NB4 (cell line): Measurements from ENCODE around the gene WDR33.
A peak's percentile ranks its signal among the peaks of the same experiment; 100 is the strongest.

Experiments
- DNase-seq: peaks from one replicate; pipeline ENCODE4 v3.0.0; 2010; ENCODE audit warnings: low read depth
- H3K4me3 ChIP-seq: one replicate; pipeline ENCODE4 v1.5.1; 2011; ENCODE audit warnings: mild to moderate bottlenecking, low read depth, low read length, moderate library complexity
- MYC ChIP-seq: IDR thresholded peaks from 2 replicates; pipeline ENCODE4 v1.6.1; 2011; ENCODE audit warnings: low read depth, low read length
- POLR2A ChIP-seq: IDR thresholded peaks from 2 replicates; pipeline ENCODE4 v1.6.1; 2011; ENCODE audit warnings: mild to moderate bottlenecking; ENCODE audit not compliant: insufficient read length; ENCODE audit errors: extremely low read depth
- TF ChIP-seq, protein P1 (sequence below): IDR thresholded peaks from 2 replicates; pipeline ENCODE4 v1.6.1; 2011; ENCODE audit warnings: low read depth, low read length
- TF ChIP-seq, protein P2 (sequence below): IDR thresholded peaks from one replicate; pipeline ENCODE4 v1.5.1; 2012; ENCODE audit warnings: low read depth, low read length

The WDR33 gene

DNA sequence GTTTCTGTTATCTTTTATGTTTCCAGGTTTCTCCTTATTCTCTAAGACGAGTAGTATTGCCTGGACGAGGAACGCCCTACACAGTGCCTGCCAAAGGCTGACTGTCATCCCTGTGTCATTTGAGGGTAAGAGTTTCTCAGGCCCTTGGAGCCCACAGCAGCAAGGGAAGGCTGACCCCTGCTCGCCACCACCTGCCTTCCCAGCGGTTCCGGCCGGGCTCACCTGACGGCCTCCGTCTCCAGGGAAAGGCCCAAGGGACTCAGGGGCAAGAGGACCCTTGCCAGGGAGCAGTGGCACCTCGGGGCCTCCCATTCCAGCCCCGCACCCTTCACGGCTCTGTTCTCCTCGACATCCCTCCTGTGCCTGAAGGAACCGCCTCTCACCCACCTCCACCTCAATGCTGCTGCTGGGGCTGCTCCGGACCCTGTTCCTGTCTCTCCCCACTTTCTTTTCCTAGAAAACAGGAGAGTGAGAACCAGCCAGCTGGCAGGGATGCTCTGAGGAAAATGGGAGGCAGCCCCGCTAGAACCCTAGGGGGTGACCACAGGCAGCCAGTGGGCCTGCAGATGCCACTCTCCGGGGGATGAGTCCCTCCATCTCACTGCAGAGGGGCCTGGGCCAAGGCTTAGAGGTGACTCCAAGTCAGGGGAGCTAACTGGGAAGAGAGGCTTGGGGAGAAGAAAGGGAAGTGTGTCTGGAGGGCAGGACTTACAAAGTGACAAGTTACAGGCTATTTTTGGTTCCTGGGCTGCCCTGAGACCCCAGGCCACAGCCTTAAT lies 137.5 kb downstream of the WDR33 start:
- peak; percentile 19 for DNase-seq
- H3K4me3 ChIP-seq, result no peak overlapping the region
- TF ChIP-seq, protein P1, sequence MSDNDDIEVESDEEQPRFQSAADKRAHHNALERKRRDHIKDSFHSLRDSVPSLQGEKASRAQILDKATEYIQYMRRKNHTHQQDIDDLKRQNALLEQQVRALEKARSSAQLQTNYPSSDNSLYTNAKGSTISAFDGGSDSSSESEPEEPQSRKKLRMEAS, result no peak
- no peak for TF ChIP-seq MYC
- no peak for TF ChIP-seq POLR2A
- TF ChIP-seq, protein P2, sequence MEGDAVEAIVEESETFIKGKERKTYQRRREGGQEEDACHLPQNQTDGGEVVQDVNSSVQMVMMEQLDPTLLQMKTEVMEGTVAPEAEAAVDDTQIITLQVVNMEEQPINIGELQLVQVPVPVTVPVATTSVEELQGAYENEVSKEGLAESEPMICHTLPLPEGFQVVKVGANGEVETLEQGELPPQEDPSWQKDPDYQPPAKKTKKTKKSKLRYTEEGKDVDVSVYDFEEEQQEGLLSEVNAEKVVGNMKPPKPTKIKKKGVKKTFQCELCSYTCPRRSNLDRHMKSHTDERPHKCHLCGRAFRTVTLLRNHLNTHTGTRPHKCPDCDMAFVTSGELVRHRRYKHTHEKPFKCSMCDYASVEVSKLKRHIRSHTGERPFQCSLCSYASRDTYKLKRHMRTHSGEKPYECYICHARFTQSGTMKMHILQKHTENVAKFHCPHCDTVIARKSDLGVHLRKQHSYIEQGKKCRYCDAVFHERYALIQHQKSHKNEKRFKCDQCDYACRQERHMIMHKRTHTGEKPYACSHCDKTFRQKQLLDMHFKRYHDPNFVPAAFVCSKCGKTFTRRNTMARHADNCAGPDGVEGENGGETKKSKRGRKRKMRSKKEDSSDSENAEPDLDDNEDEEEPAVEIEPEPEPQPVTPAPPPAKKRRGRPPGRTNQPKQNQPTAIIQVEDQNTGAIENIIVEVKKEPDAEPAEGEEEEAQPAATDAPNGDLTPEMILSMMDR, result no peak

DNA sequence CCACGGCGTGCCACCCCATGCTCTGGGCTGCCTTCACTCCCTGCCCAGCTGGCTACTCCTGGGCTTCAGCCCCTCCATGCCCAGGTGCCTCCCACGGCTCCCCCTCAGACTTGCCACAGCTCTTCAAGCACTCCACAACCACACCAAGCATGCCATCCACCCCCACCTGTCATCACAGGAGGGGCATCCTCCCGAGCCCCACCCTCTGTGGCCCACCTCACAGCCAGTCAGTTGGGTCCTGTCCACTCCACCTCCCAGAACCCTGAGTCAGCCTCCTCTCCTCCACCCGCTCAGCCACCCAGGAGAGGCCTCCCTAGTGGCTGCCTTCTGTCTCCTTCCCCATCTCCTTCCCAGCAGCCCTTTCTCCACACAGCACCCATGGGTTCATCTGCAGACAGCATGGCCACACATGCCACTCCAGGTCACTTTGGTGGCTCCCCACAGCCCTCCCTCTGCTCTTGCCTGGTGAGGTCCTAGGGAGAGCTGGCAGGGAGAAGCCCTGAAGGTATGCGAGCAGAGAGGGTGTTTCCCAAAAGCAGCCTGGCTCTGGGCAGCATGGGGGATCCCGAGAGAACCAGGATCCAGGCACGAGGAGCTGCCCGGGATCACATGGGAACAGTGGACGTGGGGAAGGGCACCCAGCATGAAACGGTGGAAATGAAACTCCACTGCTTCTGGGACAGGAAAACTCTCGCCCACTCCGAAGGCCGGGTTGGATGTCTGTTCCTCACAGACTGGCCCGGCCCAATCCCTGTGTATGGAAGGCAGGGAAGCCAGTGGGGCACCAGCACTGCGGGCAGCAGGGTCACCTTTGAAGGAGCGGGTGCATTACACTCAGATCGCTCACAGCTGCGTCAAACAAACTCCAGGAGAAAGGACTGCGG lies 138.4 kb downstream of the WDR33 start:
- TF ChIP-seq, protein P1, result no peak
- no peak for TF ChIP-seq MYC
- TF ChIP-seq, protein P2, result no peak
- H3K4me3 ChIP-seq, result no peak overlapping the region
- DNase-seq, result no peak

DNA sequence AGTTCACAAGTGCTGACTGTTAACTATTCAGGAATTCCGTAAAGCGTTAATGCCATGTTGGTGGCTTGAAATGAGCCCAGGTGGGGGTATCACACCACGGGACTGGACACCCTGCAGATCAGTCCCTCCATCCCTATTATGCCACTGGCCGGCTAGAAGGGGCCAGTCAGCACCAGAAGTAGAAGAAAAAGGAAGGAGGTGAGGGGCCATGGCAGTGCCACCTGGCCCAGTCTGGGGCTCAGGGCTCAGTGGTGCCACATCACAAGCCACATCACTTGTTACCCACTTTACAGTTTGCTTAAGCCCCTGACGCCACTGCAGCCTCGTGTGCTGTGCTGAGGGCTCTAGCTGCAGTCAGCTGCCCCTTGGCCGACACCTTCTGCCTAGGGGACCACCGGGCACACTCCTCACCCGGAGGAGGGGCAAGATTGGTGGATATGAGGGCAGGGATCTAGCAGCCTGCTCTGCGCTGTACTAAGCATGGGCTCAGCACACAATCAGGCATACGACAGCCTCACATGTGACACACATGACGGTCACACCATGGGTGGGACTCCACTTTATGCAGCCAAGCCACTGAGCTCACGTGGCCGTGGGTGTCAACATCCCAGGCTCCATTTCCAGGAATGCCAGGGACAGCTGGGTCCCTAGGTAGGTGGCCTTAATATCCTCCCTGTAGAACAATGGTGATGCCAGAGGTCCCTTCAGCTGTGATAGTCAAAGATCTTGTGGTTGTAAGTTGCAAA lies 139.2 kb downstream of the WDR33 start:
- DNase-seq, result no peak
- no peak for TF ChIP-seq MYC
- TF ChIP-seq, protein P1, result no peak
- no peak overlapping the region for H3K4me3 ChIP-seq

DNA sequence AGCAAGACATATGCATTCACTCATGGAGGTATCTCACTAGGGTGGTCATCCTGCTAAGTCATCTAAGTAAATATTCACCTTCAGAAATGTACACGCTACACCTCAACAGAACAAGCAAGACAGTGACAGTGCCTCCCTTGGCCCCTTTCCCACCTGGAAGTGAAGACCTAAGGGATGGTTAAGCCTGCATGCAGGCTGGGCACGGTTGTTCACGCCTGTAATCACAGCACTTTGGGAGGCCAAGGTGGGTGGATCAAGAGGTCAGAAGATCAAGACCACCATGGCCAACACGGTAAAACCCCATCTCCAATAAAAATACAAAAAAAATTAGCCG lies 140.0 kb downstream of the WDR33 start:
- no peak overlapping the region for H3K4me3 ChIP-seq
- no peak for TF ChIP-seq MYC
- TF ChIP-seq, protein P2, result no peak
- TF ChIP-seq, protein P1, result no peak
- TF ChIP-seq POLR2A, result no peak
- DNase-seq, result no peak

DNA sequence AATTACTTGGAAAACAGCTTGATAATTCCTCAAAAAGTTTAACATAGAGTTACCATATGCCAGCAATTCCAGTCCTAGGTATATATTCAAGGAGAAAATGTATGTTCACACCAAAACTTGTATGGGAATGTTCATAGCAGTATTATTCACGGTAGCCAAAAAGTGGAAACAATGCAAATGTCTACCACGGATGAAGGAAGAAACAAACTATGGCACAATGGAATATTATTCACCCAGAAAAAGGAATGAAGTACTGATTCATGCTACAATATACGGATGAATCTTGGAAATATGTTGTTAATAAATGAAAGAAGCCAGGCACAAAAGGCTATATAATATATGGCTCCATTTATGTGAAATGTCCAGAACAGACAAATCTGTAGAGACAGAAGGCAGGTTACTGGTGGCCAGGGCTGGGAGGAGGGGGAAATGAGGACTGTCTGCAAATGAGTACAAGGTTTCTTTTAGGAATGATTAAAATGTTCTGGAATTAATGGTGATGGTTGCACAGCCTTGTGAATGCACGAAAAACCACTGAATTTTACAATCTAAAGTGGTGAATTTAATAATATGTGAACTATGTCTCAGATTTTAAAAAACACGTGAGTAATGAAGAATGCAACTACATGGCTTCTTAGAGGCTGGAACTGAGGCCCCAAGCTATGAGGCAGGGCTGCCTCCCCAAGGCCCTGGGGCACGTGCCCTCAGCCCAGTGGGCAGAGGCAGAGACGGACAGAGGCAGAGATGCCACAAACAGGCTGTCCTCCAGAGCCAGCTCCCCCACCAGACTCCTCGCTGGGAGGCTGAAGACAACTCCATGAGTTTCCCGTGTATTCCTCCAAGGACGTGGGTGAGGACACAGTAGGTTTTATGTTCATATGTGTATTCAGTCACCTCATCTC lies 140.7 kb downstream of the WDR33 start:
- TF ChIP-seq, protein P2, result no peak
- TF ChIP-seq, protein P1, result no peak
- TF ChIP-seq MYC (no peak), POLR2A (no peak)
- no peak for DNase-seq
- H3K4me3 ChIP-seq, result no peak overlapping the region
